GM21619 (cell line): ENCODE measurements around the gene MSI2.

ENCODE experiments used
- ATAC-seq: cut with Tn5 transposase; IDR thresholded peaks from one replicate; pipeline ENCODE4 v1.9.1; 2021; ENCODE audit not compliant: unreplicated experiment

MSI2 gene

GRCh38 chr17:57429966-57430365, 173.6 kb downstream of the MSI2 start:
- no peak for ATAC-seq

GRCh38 chr17:57431415-57431814, 175.1 kb downstream of the MSI2 start:
- ATAC-seq, result no peak

- no peak for ATAC-seq
These were observed 176.4 kb downstream of the MSI2 start for GRCh38 chr17:57432507-57433277.

GRCh38 chr17:57433452-57433851, 177.1 kb downstream of the MSI2 start:
- no peak for ATAC-seq

- no peak for ATAC-seq
These were observed 178.0 kb downstream of the MSI2 start for GRCh38 chr17:57434361-57434760.

GRCh38 chr17:57436565-57436964, 180.2 kb downstream of the MSI2 start:
- no peak for ATAC-seq

- no peak for ATAC-seq
These were observed 181.9 kb downstream of the MSI2 start for GRCh38 chr17:57438066-57438731.

GRCh38 chr17:57439651-57440050, 183.3 kb downstream of the MSI2 start:
- ATAC-seq, result no peak

GRCh38 chr17:57440522-57441269, 184.4 kb downstream of the MSI2 start:
- no peak for ATAC-seq

GRCh38 chr17:57441270-57441600, 184.9 kb downstream of the MSI2 start:
- ATAC-seq, result no peak

GRCh38 chr17:57442401-57442823, 186.1 kb downstream of the MSI2 start:
- ATAC-seq, result no peak

- ATAC-seq, result no peak
These were observed 186.7 kb downstream of the MSI2 start for GRCh38 chr17:57442914-57443571.

- ATAC-seq, result no peak
These were observed 187.5 kb downstream of the MSI2 start for GRCh38 chr17:57443781-57444180.

GRCh38 chr17:57444682-57445450, 188.5 kb downstream of the MSI2 start:
- ATAC-seq, result no peak

- ATAC-seq, result no peak
These were observed 189.6 kb downstream of the MSI2 start for GRCh38 chr17:57445772-57446472.

- no peak for ATAC-seq
These were observed 191.2 kb downstream of the MSI2 start for GRCh38 chr17:57447357-57447989.

GRCh38 chr17:57447990-57448758, 191.9 kb downstream of the MSI2 start:
- no peak for ATAC-seq

- no peak for ATAC-seq
These were observed 192.5 kb downstream of the MSI2 start for GRCh38 chr17:57448759-57449283.

- ATAC-seq, result no peak
These were observed 194.9 kb downstream of the MSI2 start for GRCh38 chr17:57451191-57451590.
